PC-9 (cell line): ENCODE data around the gene KCNK10. TPM values are rescaled to one million over a fixed set of nuclear protein-coding genes. Genes with fewer than 3 reads are reported as not detected.

Source experiments
- BruUV-seq: library from RNA; stranded (reverse); fragments of 400-500 nt; replicated peaks from 2 replicates; lab custom pipeline; 2021; lab: Mats Ljungman, UMichigan
- CTCF ChIA-PET: fragments of 300-600 bp; sonication (Branson Sonifier 250); formaldehyde crosslinking; loops from one replicate; lab custom pipeline; 2022; ENCODE audit warnings: antibody characterized with exemption; lab: Charles Lee
- POLR2A ChIA-PET: fragments of 300-600 bp; sonication (Branson Sonifier 250); formaldehyde crosslinking; loops from one replicate; lab custom pipeline; 2022; ENCODE audit warnings: antibody characterized with exemption; ENCODE audit not compliant: unreplicated experiment; lab: Charles Lee
- DNase-seq, 2 experiments: peaks; one replicate each; pipeline versions ENCODE4 v3.0.0 to v3.0.0-alpha.2; 2015 to 2022; ENCODE audit warnings: mixed read lengths in 1 of 2
- H2AFZ ChIP-seq: fragments of 200-600 bp; sonication (generic); 2 replicates; pipeline ENCODE4 v1.8.1; 2017; ENCODE audit warnings: antibody characterized with exemption
- H3F3A ChIP-seq: fragments of 200-600 bp; sonication (generic); 2 replicates; pipeline ENCODE4 v1.8.1; 2017; ENCODE audit warnings: antibody characterized with exemption, mild to moderate bottlenecking, low read depth; ENCODE audit not compliant: insufficient read depth
- H3K27ac ChIP-seq: fragments of 200-600 bp; sonication (generic); 2 replicates; pipeline ENCODE4 v1.6.1; 2016; ENCODE audit warnings: mixed run types
- H3K27me3 ChIP-seq: fragments of 200-600 bp; sonication (generic); 2 replicates; pipeline ENCODE4 v1.6.1; 2016; ENCODE audit warnings: low read depth, mixed run types; ENCODE audit not compliant: insufficient read depth
- H3K36me3 ChIP-seq: fragments of 200-600 bp; sonication (generic); 2 replicates; pipeline ENCODE4 v1.6.1; 2016; ENCODE audit warnings: low read depth, mixed run types
- H3K4me1 ChIP-seq: fragments of 200-600 bp; sonication (generic); replicated peaks from 2 replicates; pipeline ENCODE4 v1.6.1; 2016; ENCODE audit warnings: mixed run types; ENCODE audit not compliant: insufficient read depth
- H3K4me2 ChIP-seq: fragments of 200-600 bp; sonication (generic); 2 replicates; pipeline ENCODE4 v1.6.1; 2017; ENCODE audit warnings: mixed run types
- H3K4me3 ChIP-seq: fragments of 200-600 bp; sonication (generic); 2 replicates; pipeline ENCODE4 v1.6.1; 2016; ENCODE audit warnings: mixed run types
- H3K79me2 ChIP-seq: fragments of 200-600 bp; sonication (generic); 2 replicates; pipeline ENCODE4 v1.6.1; 2017; ENCODE audit warnings: low read depth, mixed run types
- H3K9me2 ChIP-seq: fragments of 200-600 bp; sonication (generic); 2 replicates; pipeline ENCODE4 v1.8.1; 2017; ENCODE audit warnings: mild to moderate bottlenecking; ENCODE audit not compliant: insufficient read depth
- H3K9me3 ChIP-seq: fragments of 200-600 bp; sonication (generic); 2 replicates; pipeline ENCODE4 v1.8.1; 2016; ENCODE audit warnings: low read depth; ENCODE audit not compliant: insufficient read depth
- H4K20me1 ChIP-seq: fragments of 200-600 bp; sonication (generic); 2 replicates; pipeline ENCODE4 v1.8.1; 2017; ENCODE audit not compliant: insufficient read depth
- EZH2 ChIP-seq: fragments of 200-600 bp; sonication (generic); IDR thresholded peaks from 2 replicates; pipeline ENCODE4 v1.8.0; 2017; ENCODE audit warnings: antibody characterized with exemption, low read depth
- intact Hi-C: fragments of 100-400 bp; cut with micrococcal nuclease; formaldehyde crosslinking; loops from one replicate; pipeline ENCODE4 v1.10.0; 2022; ENCODE audit not compliant: unreplicated experiment
- total RNA-seq: library from RNA; stranded (reverse); gene quantifications from 2 replicates; pipeline ENCODE4 v1.2.3, GENCODE V29; 2021
- TF ChIP-seq, protein P1 (sequence below): fragments of 200-600 bp; sonication (generic); conservative IDR thresholded peaks from 2 replicates; pipeline ENCODE4 v1.6.1; 2017; ENCODE audit warnings: mixed run types, antibody characterized with exemption, mild to moderate bottlenecking, moderate library complexity

The KCNK10 gene
- total RNA-seq, 1 experiment from 2014 or later, result not detected

- Histone ChIP-seq H3K79me2 (no peaks in the 10 kb centered on the region), H3K36me3 (no peaks in the 10 kb centered on the region), H2AFZ (no peak overlapping the region), H3K9me2 (no peaks in the 10 kb centered on the region), H3K27ac (no peak overlapping the region), H4K20me1 (no peaks in the 10 kb centered on the region), H3K4me3 (no peak overlapping the region), H3K27me3 (no peaks in the 10 kb centered on the region), H3K4me2 (no peak overlapping the region), H3K4me1 (no peaks in the 10 kb centered on the region), H3F3A (no peaks in the 10 kb centered on the region), H3K9me3 (no peaks in the 10 kb centered on the region)
- ChIA-PET CTCF (no interaction called here), POLR2A (no interaction called here)
- BruUV-seq, result no TSS peak
- intact Hi-C loops, result no loop called here
- TF ChIP-seq EZH2, result no peak
- TF ChIP-seq, protein P1, sequence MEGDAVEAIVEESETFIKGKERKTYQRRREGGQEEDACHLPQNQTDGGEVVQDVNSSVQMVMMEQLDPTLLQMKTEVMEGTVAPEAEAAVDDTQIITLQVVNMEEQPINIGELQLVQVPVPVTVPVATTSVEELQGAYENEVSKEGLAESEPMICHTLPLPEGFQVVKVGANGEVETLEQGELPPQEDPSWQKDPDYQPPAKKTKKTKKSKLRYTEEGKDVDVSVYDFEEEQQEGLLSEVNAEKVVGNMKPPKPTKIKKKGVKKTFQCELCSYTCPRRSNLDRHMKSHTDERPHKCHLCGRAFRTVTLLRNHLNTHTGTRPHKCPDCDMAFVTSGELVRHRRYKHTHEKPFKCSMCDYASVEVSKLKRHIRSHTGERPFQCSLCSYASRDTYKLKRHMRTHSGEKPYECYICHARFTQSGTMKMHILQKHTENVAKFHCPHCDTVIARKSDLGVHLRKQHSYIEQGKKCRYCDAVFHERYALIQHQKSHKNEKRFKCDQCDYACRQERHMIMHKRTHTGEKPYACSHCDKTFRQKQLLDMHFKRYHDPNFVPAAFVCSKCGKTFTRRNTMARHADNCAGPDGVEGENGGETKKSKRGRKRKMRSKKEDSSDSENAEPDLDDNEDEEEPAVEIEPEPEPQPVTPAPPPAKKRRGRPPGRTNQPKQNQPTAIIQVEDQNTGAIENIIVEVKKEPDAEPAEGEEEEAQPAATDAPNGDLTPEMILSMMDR, result no peak
- DNase-seq, result no peak
Measured at GRCh38 chr14:88232771-88233170, 90.3 kb downstream of the KCNK10 start.

- Histone ChIP-seq H3K36me3 (no peaks in the 10 kb centered on the region), H3K27me3 (no peaks in the 10 kb centered on the region), H3F3A (no peaks in the 10 kb centered on the region), H3K4me2 (no peak overlapping the region), H3K79me2 (no peaks in the 10 kb centered on the region), H3K27ac (no peak overlapping the region), H3K9me3 (no peaks in the 10 kb centered on the region), H3K9me2 (no peaks in the 10 kb centered on the region), H2AFZ (no peak overlapping the region), H3K4me1 (no peaks in the 10 kb centered on the region), H4K20me1 (no peaks in the 10 kb centered on the region), H3K4me3 (no peak overlapping the region)
- ChIA-PET POLR2A (no interaction called here), CTCF (no interaction called here)
- TF ChIP-seq EZH2, result no peak
- TF ChIP-seq, protein P1, result no peak
- DNase-seq, result no peak
- intact Hi-C loops, result no loop called here
- no TSS peak for BruUV-seq
Measured at GRCh38 chr14:88231603-88232002, 91.5 kb downstream of the KCNK10 start.

DNA sequence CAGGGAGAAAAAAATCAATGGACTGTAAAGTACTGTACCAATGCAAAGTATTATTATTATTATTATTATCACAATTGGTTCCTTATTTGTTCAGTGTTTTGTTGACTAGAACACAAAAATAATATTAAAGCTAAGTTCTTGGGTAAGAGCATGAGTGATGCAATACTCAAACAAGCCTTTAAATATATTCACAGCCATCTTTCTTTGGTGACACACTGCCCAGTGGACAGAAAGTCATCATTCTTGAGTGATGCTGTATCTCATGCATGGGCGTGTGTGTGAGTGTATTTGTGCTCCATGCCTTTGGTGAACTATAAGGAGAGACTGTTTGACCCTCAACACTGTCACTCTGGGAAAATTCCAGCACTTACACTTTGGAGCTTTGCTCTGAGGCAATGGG is 93.6 kb downstream of the KCNK10 start:
- no TSS peak for BruUV-seq
- Histone ChIP-seq H3K27me3 (0 out of 2 replicates have a peak, but pooled peaks cover 4% of the 10 kb centered on the region), H3F3A (no peaks in the 10 kb centered on the region), H4K20me1 (no peaks in the 10 kb centered on the region), H3K36me3 (no peaks in the 10 kb centered on the region), H2AFZ (no peak overlapping the region), H3K4me2 (no peak overlapping the region), H3K27ac (no peak overlapping the region), H3K79me2 (no peaks in the 10 kb centered on the region), H3K9me2 (no peaks in the 10 kb centered on the region), H3K4me1 (no peaks in the 10 kb centered on the region), H3K9me3 (no peaks in the 10 kb centered on the region), H3K4me3 (no peak overlapping the region)
- POLR2A ChIA-PET, result no interaction called here
- TF ChIP-seq EZH2, result no peak
- TF ChIP-seq, protein P1, result no peak
- intact Hi-C loops, result no loop called here
- DNase-seq, result no peak
- CTCF ChIA-PET, result no interaction called here
